Measurements from ENCODE around the gene LYPD5. TPM values are rescaled to one million over a fixed set of nuclear protein-coding genes. Genes with fewer than 3 reads are reported as not detected.
"Not testable (repeated sequence)": the region's sequence is repeated elsewhere in the genome, so short reads cannot be mapped to it uniquely, and the experiment has no call there.

LYPD5 gene
- total RNA-seq: 1 to 10 TPM in 1 of 2 donors, under 1 TPM in 1; 0.97 to 3.8 TPM

- Mint-ChIP-seq H3K9me3 (no peaks in the 10 kb centered on the region), H3K36me3 (peaks cover 0 to 7% of the 10 kb centered on the region in 2 donors), H3K27ac (peak within 1 kb of the TSS in 1 of 2 donors; percentile 16)
- DNase-seq (ENCODE audit: low spot score in 2 of 2): no peak
- ATAC-seq: no peak
These were observed at the start of gene LYPD5 for GRCh38 chr19:43802216-43802951. Gene LYPD5 (minus strand): TSS chr19:43802447. CDS start chr19:43802380, 67 bp downstream.

- no peak for DNase-seq (ENCODE audit: low spot score in 2 of 2)
These were observed 46.6 kb upstream of the LYPD5 start for GRCh38 chr19:43848821-43849220.

GRCh38 chr19:43847884-43848283 lies 45.6 kb upstream of the LYPD5 start:
- ATAC-seq (no peak), DNase-seq (ENCODE audit: low spot score in 2 of 2) (no peak)
- Mint-ChIP-seq H3K9me3 (peaks cover 32 to 39% of the 10 kb centered on the region in 2 donors), H3K36me3 (peaks cover 50 to 72% of the 10 kb centered on the region in 2 donors), H3K27ac (no peak overlapping the region)

More at GRCh38 chr19:43848821-43849220, 46.6 kb upstream of the LYPD5 start:
- no peak for ATAC-seq
- Mint-ChIP-seq H3K36me3 (peaks cover 50 to 66% of the 10 kb centered on the region in 2 donors), H3K9me3 (peaks cover 33 to 39% of the 10 kb centered on the region in 2 donors), H3K27ac (no peak overlapping the region)

GRCh38 chr19:43847246-43847645 lies 45.0 kb upstream of the LYPD5 start:
- ATAC-seq (no peak), DNase-seq (ENCODE audit: low spot score in 2 of 2) (no peak)
- H3K9me3 Mint-ChIP-seq: peaks cover 26 to 35% of the 10 kb centered on the region in 2 donors
- peaks cover 48 to 71% of the 10 kb centered on the region in 2 donors for H3K36me3 Mint-ChIP-seq
- H3K27ac Mint-ChIP-seq: no peak overlapping the region

- Mint-ChIP-seq H3K36me3 (peaks cover 70 to 87% of the 10 kb centered on the region in 2 donors), H3K9me3 (peaks cover 35 to 40% of the 10 kb centered on the region in 2 donors), H3K27ac (no peak overlapping the region)
- ATAC-seq (no peak), DNase-seq (ENCODE audit: low spot score in 2 of 2) (no peak)
These were observed 39.8 kb upstream of the LYPD5 start for GRCh38 chr19:43842007-43842406.

GRCh38 chr19:43839139-43839538 lies 36.9 kb upstream of the LYPD5 start:
- no peak for DNase-seq (ENCODE audit: low spot score in 2 of 2)
- Mint-ChIP-seq H3K27ac (no peak overlapping the region), H3K36me3 (peaks cover 75 to 90% of the 10 kb centered on the region in 2 donors), H3K9me3 (peaks cover 36 to 49% of the 10 kb centered on the region in 2 donors)
- no peak for ATAC-seq

- DNase-seq (ENCODE audit: low spot score in 2 of 2) (peak; percentile 83 to 90), ATAC-seq (peak; percentile 99 to 100)
- Mint-ChIP-seq H3K27ac (peak within 1 kb of the TSS in 1 of 2 donors; percentile 86), H3K36me3 (peaks cover 37 to 68% of the 10 kb centered on the region in 2 donors), H3K9me3 (peaks cover 9 to 20% of the 10 kb centered on the region in 2 donors)
These were observed 24.8 kb upstream of the LYPD5 start, which contains the start of gene ZNF283 for GRCh38 chr19:43826787-43827754. Gene ZNF283 (plus strand): TSS chr19:43827321. CDS start chr19:43833505, 6,184 bp downstream.

GRCh38 chr19:43824572-43824971 lies 22.3 kb upstream of the LYPD5 start:
- not testable (repeated sequence) for H3K27ac Mint-ChIP-seq; DNase-seq (ENCODE audit: low spot score in 2 of 2); ATAC-seq
- Mint-ChIP-seq H3K9me3 (peaks cover 9 to 26% of the 10 kb centered on the region in 2 donors), H3K36me3 (peaks cover 24 to 53% of the 10 kb centered on the region in 2 donors)

- DNase-seq (ENCODE audit: low spot score in 2 of 2); H3K27ac Mint-ChIP-seq; ATAC-seq: not testable (repeated sequence)
- Mint-ChIP-seq H3K36me3 (peaks cover 22 to 49% of the 10 kb centered on the region in 2 donors), H3K9me3 (peaks cover 9 to 26% of the 10 kb centered on the region in 2 donors)
These were observed 21.6 kb upstream of the LYPD5 start for GRCh38 chr19:43823856-43824255.

GRCh38 chr19:43820884-43821215 lies 18.6 kb upstream of the LYPD5 start:
- H3K9me3 Mint-ChIP-seq: peaks cover under 1 to 32% of the 10 kb centered on the region in 2 donors
- peak overlapping the region in 1 of 2 donors; percentile 37 for H3K27ac Mint-ChIP-seq
- ATAC-seq: no peak
- peaks cover 0 to 33% of the 10 kb centered on the region in 2 donors for H3K36me3 Mint-ChIP-seq
- DNase-seq (ENCODE audit: low spot score in 2 of 2): no peak

- Mint-ChIP-seq H3K9me3 (peaks cover 0 to 30% of the 10 kb centered on the region in 2 donors), H3K36me3 (peaks cover 0 to 30% of the 10 kb centered on the region in 2 donors), H3K27ac (peak overlapping the region in 1 of 2 donors; percentile 37)
- DNase-seq (ENCODE audit: low spot score in 2 of 2) (peak in 1 of 2 donors; percentile 59), ATAC-seq (peak; percentile 76 to 84)
These were observed 18.0 kb upstream of the LYPD5 start for GRCh38 chr19:43820098-43820883.

GRCh38 chr19:43818500-43818899 lies 16.3 kb upstream of the LYPD5 start:
- Mint-ChIP-seq H3K36me3 (peaks cover 0 to 16% of the 10 kb centered on the region in 2 donors), H3K27ac (no peak overlapping the region), H3K9me3 (peaks cover 0 to 30% of the 10 kb centered on the region in 2 donors)
- DNase-seq (ENCODE audit: low spot score in 2 of 2) (no peak), ATAC-seq (no peak)

GRCh38 chr19:43817454-43817853 lies 15.2 kb upstream of the LYPD5 start:
- not testable (repeated sequence) for ATAC-seq; DNase-seq (ENCODE audit: low spot score in 2 of 2); H3K27ac Mint-ChIP-seq
- Mint-ChIP-seq H3K36me3 (peaks cover 0 to 16% of the 10 kb centered on the region in 2 donors), H3K9me3 (peaks cover 0 to 30% of the 10 kb centered on the region in 2 donors)

- Mint-ChIP-seq H3K9me3 (peaks cover 0 to 20% of the 10 kb centered on the region in 2 donors), H3K36me3 (peaks cover 0 to 7% of the 10 kb centered on the region in 2 donors), H3K27ac (no peak overlapping the region)
- peak; percentile 59 to 65 for ATAC-seq
- DNase-seq (ENCODE audit: low spot score in 2 of 2): no peak
These were observed 12.6 kb upstream of the LYPD5 start for GRCh38 chr19:43814663-43815352.

GRCh38 chr19:43812688-43813087 lies 10.4 kb upstream of the LYPD5 start:
- ATAC-seq (no peak), DNase-seq (ENCODE audit: low spot score in 2 of 2) (no peak)
- Mint-ChIP-seq H3K36me3 (peaks cover 0 to under 1% of the 10 kb centered on the region in 2 donors), H3K9me3 (peaks cover 0 to 13% of the 10 kb centered on the region in 2 donors), H3K27ac (no peak overlapping the region)
